HFFc6 (cell line): ENCODE results near the gene CNTFR. TPM values are rescaled to one million over a fixed set of nuclear protein-coding genes. Genes with fewer than 3 reads are reported as not detected.

Experiments used
- DNase-seq: peaks from one replicate; pipeline ENCODE4 v3.0.0-alpha.2; 2018
- H3K27ac Mint-ChIP-seq: 2 replicates; pipeline ENCODE4 v1.8.0; 2020; ENCODE audit warnings: mild to moderate bottlenecking, mixed read lengths
- H3K27me3 Mint-ChIP-seq: 2 replicates; pipeline ENCODE4 v1.8.0; 2021; ENCODE audit warnings: mild to moderate bottlenecking, moderate library complexity, mixed read lengths; ENCODE audit not compliant: insufficient read depth
- H3K36me3 Mint-ChIP-seq: 2 replicates; pipeline ENCODE4 v1.8.0; 2021; ENCODE audit warnings: low read depth, mixed read lengths
- H3K4me1 Mint-ChIP-seq: 2 replicates; pipeline ENCODE4 v1.8.0; 2020; ENCODE audit warnings: low read depth, mixed read lengths
- H3K4me3 Mint-ChIP-seq: 2 replicates; pipeline ENCODE4 v1.8.0; 2020; ENCODE audit warnings: mild to moderate bottlenecking, moderate library complexity, mixed read lengths
- H3K9me3 Mint-ChIP-seq: 2 replicates; pipeline ENCODE4 v1.8.0; 2020; ENCODE audit warnings: mild to moderate bottlenecking, mixed read lengths
- CTCF ChIP-seq: fragments of 200-600 bp; sonication (generic); IDR thresholded peaks from 2 replicates; pipeline ENCODE4 v1.5.0; 2021; ENCODE audit warnings: antibody characterized with exemption, mild to moderate bottlenecking
- total RNA-seq, 6 experiments: library from RNA; stranded (reverse); fragmentation: NEBNext Ultra II Directional; extraction: Animal tissue kit (Norgen Biotek cat#: 25700); gene quantifications; 2 replicates in 1 of 6; 3 replicates in 5 of 6; pipeline ENCODE4 v1.2.3, GENCODE V29; 2021

The CNTFR gene
- total RNA-seq, 6 experiments from 2014 or later, result not detected

- H3K4me3 Mint-ChIP-seq, result no peak overlapping the region
- H3K36me3 Mint-ChIP-seq, result peaks cover 4% of the 10 kb centered on the region; the same call in 1 of the 2 replicates
- peaks cover 51% of the 10 kb centered on the region for H3K27me3 Mint-ChIP-seq
- H3K9me3 Mint-ChIP-seq, result 0 out of 2 replicates have a peak, but pooled peaks cover 3% of the 10 kb centered on the region
- no peak overlapping the region for H3K27ac Mint-ChIP-seq
- no peak for TF ChIP-seq CTCF
- H3K4me1 Mint-ChIP-seq, result no peaks in the 10 kb centered on the region
- DNase-seq, result no peak
These were observed 23.2 kb downstream of the CNTFR start for GRCh38 chr9:34566322-34566721.

GRCh38 chr9:34565856-34566255, 23.7 kb downstream of the CNTFR start:
- no peak for TF ChIP-seq CTCF
- peaks cover 50% of the 10 kb centered on the region for H3K27me3 Mint-ChIP-seq

GRCh38 chr9:34564617-34565016, 24.9 kb downstream of the CNTFR start:
- peaks cover 47% of the 10 kb centered on the region for H3K27me3 Mint-ChIP-seq
- no peak overlapping the region for H3K27ac Mint-ChIP-seq
- no peak for DNase-seq
- peaks cover 7% of the 10 kb centered on the region for H3K4me1 Mint-ChIP-seq
- H3K4me3 Mint-ChIP-seq, result no peak overlapping the region
- 0 out of 2 replicates have a peak, but pooled peaks cover 3% of the 10 kb centered on the region for H3K9me3 Mint-ChIP-seq
- H3K36me3 Mint-ChIP-seq, result peaks cover 4% of the 10 kb centered on the region; the same call in 1 of the 2 replicates
- TF ChIP-seq CTCF, result no peak

More at GRCh38 chr9:34565856-34566255, 23.7 kb downstream of the CNTFR start:
- Mint-ChIP-seq H3K27ac (no peak overlapping the region), H3K36me3 (peaks cover 4% of the 10 kb centered on the region; the same call in 1 of the 2 replicates), H3K4me3 (no peak overlapping the region), H3K9me3 (0 out of 2 replicates have a peak, but pooled peaks cover 3% of the 10 kb centered on the region), H3K4me1 (no peaks in the 10 kb centered on the region)
- no peak for DNase-seq

GRCh38 chr9:34563262-34563661, 26.3 kb downstream of the CNTFR start:
- Mint-ChIP-seq H3K27me3 (peaks cover 39% of the 10 kb centered on the region), H3K4me1 (peaks cover 7% of the 10 kb centered on the region)
- TF ChIP-seq CTCF, result no peak

GRCh38 chr9:34562135-34562745, 27.3 kb downstream of the CNTFR start:
- peaks cover 7% of the 10 kb centered on the region for H3K4me1 Mint-ChIP-seq

More at GRCh38 chr9:34563262-34563661, 26.3 kb downstream of the CNTFR start:
- no peak overlapping the region for H3K27ac Mint-ChIP-seq
- 0 out of 2 replicates have a peak, but pooled peaks cover 3% of the 10 kb centered on the region for H3K9me3 Mint-ChIP-seq
- DNase-seq, result no peak
- peaks cover 4% of the 10 kb centered on the region; the same call in 1 of the 2 replicates for H3K36me3 Mint-ChIP-seq
- no peak overlapping the region for H3K4me3 Mint-ChIP-seq

More at GRCh38 chr9:34562135-34562745, 27.3 kb downstream of the CNTFR start:
- 0 out of 2 replicates have a peak, but pooled peaks cover 3% of the 10 kb centered on the region for H3K9me3 Mint-ChIP-seq
- H3K27ac Mint-ChIP-seq, result no peak overlapping the region
- no peak overlapping the region for H3K4me3 Mint-ChIP-seq
- no peak for DNase-seq
- peaks cover 42% of the 10 kb centered on the region for H3K27me3 Mint-ChIP-seq
- H3K36me3 Mint-ChIP-seq, result peaks cover 4% of the 10 kb centered on the region; the same call in 1 of the 2 replicates
- peak; percentile 80 for TF ChIP-seq CTCF
